ENCODE measurements around the gene CYP2A13.

DNA sequence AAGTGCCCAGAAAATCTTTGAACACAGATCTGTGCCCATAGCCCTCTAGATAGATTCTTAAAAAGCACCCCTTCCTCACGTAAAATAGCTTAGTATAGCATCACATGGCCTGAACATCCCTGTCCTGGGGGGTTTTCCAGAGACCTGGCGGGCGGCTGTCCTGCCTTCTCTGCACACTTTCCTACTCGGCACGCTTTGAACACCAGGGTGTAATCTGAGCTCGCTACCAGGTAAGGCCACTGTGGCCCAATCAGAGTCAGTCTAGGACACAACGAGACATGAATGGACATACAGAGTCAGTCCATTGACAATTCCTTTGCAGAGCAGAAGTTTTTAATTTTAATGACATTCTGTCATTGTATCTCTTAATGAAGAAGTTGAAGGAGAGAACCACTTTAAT, 8.1 kb downstream of the CYP2A13 start:
- TF ChIP-seq, protein P1, sequence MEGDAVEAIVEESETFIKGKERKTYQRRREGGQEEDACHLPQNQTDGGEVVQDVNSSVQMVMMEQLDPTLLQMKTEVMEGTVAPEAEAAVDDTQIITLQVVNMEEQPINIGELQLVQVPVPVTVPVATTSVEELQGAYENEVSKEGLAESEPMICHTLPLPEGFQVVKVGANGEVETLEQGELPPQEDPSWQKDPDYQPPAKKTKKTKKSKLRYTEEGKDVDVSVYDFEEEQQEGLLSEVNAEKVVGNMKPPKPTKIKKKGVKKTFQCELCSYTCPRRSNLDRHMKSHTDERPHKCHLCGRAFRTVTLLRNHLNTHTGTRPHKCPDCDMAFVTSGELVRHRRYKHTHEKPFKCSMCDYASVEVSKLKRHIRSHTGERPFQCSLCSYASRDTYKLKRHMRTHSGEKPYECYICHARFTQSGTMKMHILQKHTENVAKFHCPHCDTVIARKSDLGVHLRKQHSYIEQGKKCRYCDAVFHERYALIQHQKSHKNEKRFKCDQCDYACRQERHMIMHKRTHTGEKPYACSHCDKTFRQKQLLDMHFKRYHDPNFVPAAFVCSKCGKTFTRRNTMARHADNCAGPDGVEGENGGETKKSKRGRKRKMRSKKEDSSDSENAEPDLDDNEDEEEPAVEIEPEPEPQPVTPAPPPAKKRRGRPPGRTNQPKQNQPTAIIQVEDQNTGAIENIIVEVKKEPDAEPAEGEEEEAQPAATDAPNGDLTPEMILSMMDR (conservative IDR thresholded peaks at IDR 0.05 in 1 of 2, IDR thresholded peaks at IDR 0.05 in 1 of 2; ENCODE audit: extremely low read depth in 1 of 2, insufficient read depth in 1 of 2, low read depth in 1 of 2, low read length in 2 of 2), result no peak
- TF ChIP-seq EZH2 (IDR thresholded peaks at IDR 0.05; ENCODE audit: borderline replicate concordance, low read length), result no peak

Data from mammary epithelial cell (primary cell).